ENCODE data around the gene DUSP9.

The DUSP9 gene

GRCh38 chrX:153637121-153638040 lies 9.6 kb upstream of the DUSP9 start:
- no peak for DNase-seq

GRCh38 chrX:153638041-153638371 lies 9.0 kb upstream of the DUSP9 start:
- no peak for DNase-seq

- no peak for DNase-seq
Measured at GRCh38 chrX:153638436-153639176, 8.4 kb upstream of the DUSP9 start.

GRCh38 chrX:153639177-153640044 lies 7.6 kb upstream of the DUSP9 start:
- DNase-seq: no peak

- no peak for DNase-seq
Measured at GRCh38 chrX:153640045-153640686, 6.8 kb upstream of the DUSP9 start.

GRCh38 chrX:153640736-153641575 lies 6.0 kb upstream of the DUSP9 start:
- DNase-seq: no peak

GRCh38 chrX:153641627-153642026 lies 5.4 kb upstream of the DUSP9 start:
- no peak for DNase-seq

- no peak for DNase-seq
Measured at GRCh38 chrX:153642051-153642654, 4.8 kb upstream of the DUSP9 start.

- no peak for DNase-seq
Measured at GRCh38 chrX:153642655-153643430, 4.2 kb upstream of the DUSP9 start.

GRCh38 chrX:153643431-153644351 lies 3.3 kb upstream of the DUSP9 start:
- no peak for DNase-seq

GRCh38 chrX:153644356-153645125 lies 2.5 kb upstream of the DUSP9 start:
- no peak for DNase-seq

GRCh38 chrX:153645151-153645550 lies 1.9 kb upstream of the DUSP9 start:
- DNase-seq: no peak

GRCh38 chrX:153645921-153646488 lies 998 bp upstream of the DUSP9 start:
- DNase-seq: no peak

GRCh38 chrX:153647461-153648357 lies 706 bp downstream of the DUSP9 start:
- no peak for DNase-seq

GRCh38 chrX:153648358-153649177 lies 1.6 kb downstream of the DUSP9 start:
- DNase-seq: no peak

All from stimulated activated CD4-positive, alpha-beta T cell treated with anti-CD3 and anti-CD28 coated beads, Interleukin-12 subunit alpha, Interleukin-12 subunit beta, amount 100 ng/mL, for 4 hours (primary cell).